Vagina (tissue), 2 donors: ENCODE data around the gene PHYH. TPM values are rescaled to one million over a fixed set of nuclear protein-coding genes. Genes with fewer than 3 reads are reported as not detected.
"Not testable (repeated sequence)": the region's sequence is repeated elsewhere in the genome, so short reads cannot be mapped to it uniquely, and the experiment has no call there.

Experiments used
- DNase-seq, 2 donors: peaks; one replicate each; pipeline ENCODE4 v3.0.0-alpha.2; 2017; ENCODE audit errors: extremely low spot score in 2 of 2
- H3K27ac ChIP-seq: fragments of 200-600 bp; sonication (generic); one replicate; pipeline ENCODE4 v1.5.1; 2019
- H3K27me3 ChIP-seq: fragments of 200-600 bp; sonication (generic); one replicate; pipeline ENCODE4 v1.5.1; 2019
- H3K36me3 ChIP-seq, 2 donors: fragments of 200-600 bp; sonication (generic); one replicate each; pipeline ENCODE4 v1.5.1; 2017 to 2019
- H3K4me1 ChIP-seq: fragments of 200-600 bp; sonication (generic); one replicate; pipeline ENCODE4 v1.5.1; 2019
- H3K4me3 ChIP-seq, 2 donors: fragments of 200-600 bp; sonication (generic); 1 replicate in 1 of 2; 2 replicates in 1 of 2; pipeline ENCODE4 v1.5.1; 2016 to 2019
- H3K9me3 ChIP-seq: fragments of 200-600 bp; sonication (generic); one replicate; pipeline ENCODE4 v1.5.1; 2019
- POLR2A ChIP-seq, 2 donors: fragments of 450-650 bp; IDR thresholded peaks; one replicate each; pipeline ENCODE4 v1.6.1; 2017; ENCODE audit warnings: antibody characterized with exemption in 2 of 2, mild to moderate bottlenecking in 2 of 2, moderate library complexity in 2 of 2
- POLR2AphosphoS5 ChIP-seq, 2 donors: sonication (generic); formaldehyde crosslinking; IDR thresholded peaks; one replicate each; pipeline ENCODE4 v1.9.0; 2017; ENCODE audit warnings: antibody characterized with exemption in 2 of 2, mild to moderate bottlenecking in 2 of 2, low read depth in 1 of 2; ENCODE audit not compliant: insufficient read depth in 1 of 2
- intact Hi-C: fragments of 100-400 bp; cut with DNase I; formaldehyde crosslinking; loops from one replicate; pipeline ENCODE4 v1.15.1; 2023
- total RNA-seq: library from RNA; depleted of rRNA; stranded (reverse); fragments of >200 nt; gene quantifications from one replicate; pipeline ENCODE4 v1.2.3, GENCODE V29; 2016
- TF ChIP-seq, protein P1 (sequence below), 3 experiments: fragments of 450-650 bp in 2 of 3; fragments of 200-600 bp in 1 of 3; sonication (generic) in 1 of 3; IDR thresholded peaks; one replicate each; pipeline ENCODE4 v1.5.1; 2017 to 2019; ENCODE audit warnings: antibody characterized with exemption in 3 of 3, mild to moderate bottlenecking in 2 of 3, moderate library complexity in 2 of 3

The PHYH gene
- total RNA-seq, 1 donor from 2014 or later = 15.2 TPM

DNA sequence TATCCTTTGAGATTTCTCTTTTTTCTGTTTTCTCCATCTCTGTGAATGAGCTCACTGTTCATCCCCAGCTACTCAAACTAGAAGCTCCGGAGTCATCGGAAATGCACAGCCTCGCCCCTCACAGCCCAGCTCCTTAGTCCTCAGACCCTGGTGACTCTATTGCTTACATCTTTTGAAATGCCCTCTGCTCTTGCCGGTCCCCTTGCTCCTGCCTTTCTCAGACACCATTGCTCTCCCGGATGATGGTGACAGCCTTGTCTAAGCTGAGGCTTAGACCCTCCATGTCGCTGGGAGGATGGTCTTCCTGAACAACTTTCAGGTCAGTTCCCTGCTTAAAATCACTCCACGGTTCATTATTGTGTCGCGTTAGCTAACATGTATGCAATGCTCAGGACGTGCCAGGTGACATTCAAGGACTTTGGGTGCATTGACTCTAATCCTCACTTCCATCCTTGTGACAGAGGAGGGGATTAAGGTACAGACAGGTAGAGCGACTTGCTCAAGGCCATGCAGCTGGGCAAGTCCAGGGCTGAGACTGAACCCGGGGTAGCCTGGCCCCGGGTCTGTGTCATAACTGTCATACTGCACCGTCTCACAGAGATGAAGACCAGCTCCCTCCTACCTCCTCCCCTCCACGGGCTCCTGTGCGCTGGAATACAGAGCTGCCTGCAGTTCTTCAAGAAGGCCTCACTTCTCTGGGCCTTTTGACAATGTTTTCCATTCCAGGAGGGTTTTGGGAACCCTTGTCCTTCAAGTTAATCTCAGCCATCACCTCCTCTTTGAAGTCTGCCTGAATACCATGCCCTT is 61.4 kb downstream of the PHYH start:
- TF ChIP-seq POLR2A (IDR thresholded peaks at IDR 0.05) (no peak), POLR2AphosphoS5 (IDR thresholded peaks at IDR 0.05; ENCODE audit: insufficient read depth in 1 of 2, low read depth in 1 of 2) (no peak)
- TF ChIP-seq, protein P1, sequence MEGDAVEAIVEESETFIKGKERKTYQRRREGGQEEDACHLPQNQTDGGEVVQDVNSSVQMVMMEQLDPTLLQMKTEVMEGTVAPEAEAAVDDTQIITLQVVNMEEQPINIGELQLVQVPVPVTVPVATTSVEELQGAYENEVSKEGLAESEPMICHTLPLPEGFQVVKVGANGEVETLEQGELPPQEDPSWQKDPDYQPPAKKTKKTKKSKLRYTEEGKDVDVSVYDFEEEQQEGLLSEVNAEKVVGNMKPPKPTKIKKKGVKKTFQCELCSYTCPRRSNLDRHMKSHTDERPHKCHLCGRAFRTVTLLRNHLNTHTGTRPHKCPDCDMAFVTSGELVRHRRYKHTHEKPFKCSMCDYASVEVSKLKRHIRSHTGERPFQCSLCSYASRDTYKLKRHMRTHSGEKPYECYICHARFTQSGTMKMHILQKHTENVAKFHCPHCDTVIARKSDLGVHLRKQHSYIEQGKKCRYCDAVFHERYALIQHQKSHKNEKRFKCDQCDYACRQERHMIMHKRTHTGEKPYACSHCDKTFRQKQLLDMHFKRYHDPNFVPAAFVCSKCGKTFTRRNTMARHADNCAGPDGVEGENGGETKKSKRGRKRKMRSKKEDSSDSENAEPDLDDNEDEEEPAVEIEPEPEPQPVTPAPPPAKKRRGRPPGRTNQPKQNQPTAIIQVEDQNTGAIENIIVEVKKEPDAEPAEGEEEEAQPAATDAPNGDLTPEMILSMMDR (IDR thresholded peaks at IDR 0.05) = no peak
- intact Hi-C loops = no loop called here
- H3K9me3 ChIP-seq = no peaks in the 10 kb centered on the region
- no peaks in the 10 kb centered on the region for H3K36me3 ChIP-seq
- DNase-seq = no peak
- H3K4me1 ChIP-seq = no peaks in the 10 kb centered on the region
- no peaks in the 10 kb centered on the region for H3K27me3 ChIP-seq
- no peak overlapping the region for H3K27ac ChIP-seq
- H3K4me3 ChIP-seq = no peak overlapping the region

DNA sequence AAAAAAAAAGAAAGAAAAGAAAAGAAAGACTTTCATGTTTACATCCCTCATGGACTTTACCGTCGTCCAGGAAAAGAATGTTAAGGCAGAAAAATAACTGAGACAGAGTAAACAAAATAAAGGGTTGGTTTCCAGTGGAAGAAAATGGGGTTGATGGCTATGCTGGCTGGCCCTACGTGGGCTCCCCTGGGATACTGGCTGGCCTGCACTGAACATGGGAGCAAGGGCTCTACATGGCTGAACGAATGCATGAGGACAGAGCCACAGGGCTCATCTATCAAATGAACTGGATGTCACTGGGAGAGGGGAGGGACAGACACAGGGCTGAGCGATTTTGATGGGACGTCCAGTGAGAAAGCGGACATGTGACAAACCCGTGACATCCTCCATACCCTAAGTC is 63.2 kb downstream of the PHYH start:
- intact Hi-C loops = no loop called here
- Histone ChIP-seq H3K9me3 (no peaks in the 10 kb centered on the region), H3K27me3 (no peaks in the 10 kb centered on the region), H3K4me3 (no peak overlapping the region), H3K4me1 (no peaks in the 10 kb centered on the region), H3K36me3 (no peaks in the 10 kb centered on the region), H3K27ac (no peak overlapping the region)
- no peak for DNase-seq
- no peak for TF ChIP-seq POLR2AphosphoS5 (IDR thresholded peaks at IDR 0.05; ENCODE audit: insufficient read depth in 1 of 2, low read depth in 1 of 2)
- TF ChIP-seq, protein P1 (IDR thresholded peaks at IDR 0.05) = no peak

DNA sequence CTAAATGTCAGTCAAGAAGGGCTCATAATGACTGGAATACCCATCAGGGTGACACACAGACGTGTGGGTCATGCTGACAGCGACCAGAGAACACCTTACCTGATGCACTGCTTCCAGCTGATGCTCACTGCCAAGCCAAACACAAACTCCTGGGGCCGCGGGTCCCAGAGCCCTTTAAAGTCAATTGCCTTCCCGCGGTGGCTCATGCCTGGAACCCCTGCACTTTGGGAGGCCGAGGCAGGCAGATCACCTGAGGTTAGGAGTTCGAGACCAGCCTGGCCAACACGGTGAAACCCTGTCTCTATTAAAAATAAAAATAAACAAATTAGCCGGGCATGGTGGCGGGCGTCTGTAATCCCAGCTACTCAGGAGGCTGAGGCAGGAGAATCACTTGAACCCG is 65.1 kb downstream of the PHYH start:
- H3K9me3 ChIP-seq, H3K27me3 ChIP-seq, H3K27ac ChIP-seq, intact Hi-C loops, H3K4me3 ChIP-seq, H3K36me3 ChIP-seq, DNase-seq, H3K4me1 ChIP-seq: not testable (repeated sequence)

DNA sequence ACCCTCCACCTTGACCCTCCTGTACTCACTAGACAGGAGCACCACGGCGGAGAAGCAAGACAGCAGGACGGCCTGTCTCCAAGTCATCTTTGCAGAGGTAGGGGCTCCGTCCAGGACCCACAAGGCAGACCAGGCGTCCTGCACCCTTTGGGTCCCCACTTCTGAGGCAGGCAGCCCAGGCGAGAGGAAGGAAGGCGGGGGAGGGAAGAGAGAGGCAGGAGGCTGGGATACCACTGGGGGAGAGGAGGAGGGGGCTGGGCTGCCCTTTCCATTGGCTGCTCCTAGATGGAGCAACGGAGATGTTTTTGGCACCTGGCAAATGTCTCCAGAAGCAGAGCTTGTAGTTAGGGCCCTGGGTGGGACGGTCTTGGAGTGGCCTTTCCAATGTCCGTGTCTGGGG is 65.7 kb downstream of the PHYH start, which contains the start of gene UCMA:
Gene UCMA (minus strand): TSS at position 203 of the 400 bp plus-strand sequence. CDS start 116 bp downstream, at position 87.
- Histone ChIP-seq H3K27ac (no peak within 1 kb of the TSS), H3K27me3 (no peaks in the 10 kb centered on the region), H3K4me3 (no peak within 1 kb of the TSS), H3K9me3 (no peaks in the 10 kb centered on the region), H3K4me1 (no peaks in the 10 kb centered on the region), H3K36me3 (no peaks in the 10 kb centered on the region)
- DNase-seq = no peak
- intact Hi-C loops = no loop called here
- TF ChIP-seq, protein P1 (IDR thresholded peaks at IDR 0.05) = no peak
- no peak for TF ChIP-seq POLR2A (IDR thresholded peaks at IDR 0.05)
- no peak for TF ChIP-seq POLR2AphosphoS5 (IDR thresholded peaks at IDR 0.05; ENCODE audit: insufficient read depth in 1 of 2, low read depth in 1 of 2)

DNA sequence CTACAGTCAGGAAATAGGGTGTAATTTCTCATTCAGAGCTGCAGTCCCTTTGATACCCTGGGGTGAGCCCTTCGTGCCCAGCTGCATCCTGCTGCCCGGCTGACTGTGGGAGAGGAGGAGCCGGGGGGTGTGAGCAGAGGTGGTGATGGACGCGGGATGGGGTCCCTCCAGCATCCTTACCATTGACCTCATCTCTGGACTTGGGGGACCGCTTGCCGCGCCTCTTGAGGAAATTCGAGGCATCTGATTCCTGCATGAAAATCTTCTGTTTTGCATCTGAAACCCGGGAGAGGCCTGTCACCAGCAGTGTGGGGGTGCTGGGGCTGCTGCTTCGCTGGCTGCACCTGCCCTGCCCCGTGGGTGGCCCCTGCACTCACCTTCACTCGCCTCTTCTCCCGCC is 66.5 kb downstream of the PHYH start:
- no peak overlapping the region for H3K27ac ChIP-seq
- H3K4me1 ChIP-seq = no peaks in the 10 kb centered on the region
- no peak overlapping the region for H3K4me3 ChIP-seq
- TF ChIP-seq, protein P1 (IDR thresholded peaks at IDR 0.05) = no peak
- TF ChIP-seq POLR2AphosphoS5 (IDR thresholded peaks at IDR 0.05; ENCODE audit: insufficient read depth in 1 of 2, low read depth in 1 of 2) (no peak), POLR2A (IDR thresholded peaks at IDR 0.05) (no peak)
- no peaks in the 10 kb centered on the region for H3K27me3 ChIP-seq
- DNase-seq = no peak
- H3K36me3 ChIP-seq = no peaks in the 10 kb centered on the region
- H3K9me3 ChIP-seq = no peaks in the 10 kb centered on the region
- intact Hi-C loops = no loop called here
